HG03378 (cell line): ENCODE data around the gene KCNS1.
"Not testable (repeated sequence)": the region's sequence is repeated elsewhere in the genome, so short reads cannot be mapped to it uniquely, and the experiment has no call there.

Source experiments
- ATAC-seq: cut with Tn5 transposase; IDR thresholded peaks from one replicate; pipeline ENCODE4 v1.9.1; 2021; ENCODE audit warnings: mild to moderate bottlenecking, moderate library complexity; ENCODE audit not compliant: unreplicated experiment

The KCNS1 gene, protein sequence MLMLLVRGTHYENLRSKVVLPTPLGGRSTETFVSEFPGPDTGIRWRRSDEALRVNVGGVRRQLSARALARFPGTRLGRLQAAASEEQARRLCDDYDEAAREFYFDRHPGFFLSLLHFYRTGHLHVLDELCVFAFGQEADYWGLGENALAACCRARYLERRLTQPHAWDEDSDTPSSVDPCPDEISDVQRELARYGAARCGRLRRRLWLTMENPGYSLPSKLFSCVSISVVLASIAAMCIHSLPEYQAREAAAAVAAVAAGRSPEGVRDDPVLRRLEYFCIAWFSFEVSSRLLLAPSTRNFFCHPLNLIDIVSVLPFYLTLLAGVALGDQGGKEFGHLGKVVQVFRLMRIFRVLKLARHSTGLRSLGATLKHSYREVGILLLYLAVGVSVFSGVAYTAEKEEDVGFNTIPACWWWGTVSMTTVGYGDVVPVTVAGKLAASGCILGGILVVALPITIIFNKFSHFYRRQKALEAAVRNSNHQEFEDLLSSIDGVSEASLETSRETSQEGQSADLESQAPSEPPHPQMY

DNA sequence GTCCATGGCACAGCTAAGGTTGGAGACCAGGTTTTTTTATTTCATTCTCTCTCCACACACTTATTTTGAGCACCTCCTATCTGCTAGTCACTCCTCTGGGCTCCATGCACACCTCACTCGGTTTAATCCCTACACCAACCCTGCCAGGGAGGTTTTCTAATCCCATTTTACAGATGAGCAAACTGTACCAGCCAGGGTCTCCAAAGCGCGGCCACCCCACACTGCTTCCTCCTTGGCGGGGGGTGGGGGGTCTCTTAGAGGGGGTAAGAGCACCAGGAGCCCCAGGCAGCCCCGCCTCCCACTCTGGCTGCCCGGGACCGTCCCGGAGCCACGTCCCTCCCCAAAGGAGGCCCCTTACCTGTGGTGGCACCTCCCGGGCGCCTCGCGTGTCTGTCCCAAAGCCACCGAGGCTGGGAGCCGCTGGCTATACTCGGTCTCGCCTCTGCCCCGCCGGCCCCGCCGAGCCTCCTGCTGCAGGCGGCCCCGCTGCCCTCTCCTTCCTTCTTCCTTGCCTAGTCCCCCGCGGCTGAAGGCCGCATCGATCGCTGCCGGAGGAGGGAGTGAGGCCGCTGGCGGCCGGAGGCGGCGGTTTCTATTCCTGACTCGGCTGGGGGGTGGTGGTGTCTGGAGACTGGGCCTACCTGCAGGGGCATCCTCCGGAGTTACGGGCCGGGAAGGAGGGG, at the start of gene KCNS1:
Gene KCNS1, minus strand, starts transcription at position 565 of the 683 bp plus-strand sequence. CDS start 1,891 bp downstream, outside the sequence.
- ATAC-seq: no peak

DNA sequence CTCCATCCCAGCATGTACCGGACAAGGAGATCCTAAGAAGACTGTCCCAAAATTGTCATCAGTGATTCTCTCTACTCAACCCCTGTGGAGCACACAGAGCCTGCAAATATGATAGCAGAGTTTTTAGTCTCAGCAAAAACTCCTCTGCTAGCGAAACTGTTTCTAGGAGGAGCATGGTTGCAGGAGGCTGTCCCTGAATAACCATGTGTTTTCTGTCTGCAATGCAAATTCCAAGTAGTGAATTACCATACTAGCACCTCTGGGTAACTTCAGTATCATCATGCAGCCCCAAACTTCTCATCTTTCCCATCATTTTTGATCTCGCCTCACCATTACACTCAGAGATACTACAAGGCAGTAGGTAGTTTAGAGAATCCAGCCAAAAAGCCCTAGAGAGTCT, 48.1 kb upstream of the KCNS1 start:
- no peak for ATAC-seq

GRCh38 chr20:45140836-45141235, 39.9 kb upstream of the KCNS1 start:
- no peak for ATAC-seq

DNA sequence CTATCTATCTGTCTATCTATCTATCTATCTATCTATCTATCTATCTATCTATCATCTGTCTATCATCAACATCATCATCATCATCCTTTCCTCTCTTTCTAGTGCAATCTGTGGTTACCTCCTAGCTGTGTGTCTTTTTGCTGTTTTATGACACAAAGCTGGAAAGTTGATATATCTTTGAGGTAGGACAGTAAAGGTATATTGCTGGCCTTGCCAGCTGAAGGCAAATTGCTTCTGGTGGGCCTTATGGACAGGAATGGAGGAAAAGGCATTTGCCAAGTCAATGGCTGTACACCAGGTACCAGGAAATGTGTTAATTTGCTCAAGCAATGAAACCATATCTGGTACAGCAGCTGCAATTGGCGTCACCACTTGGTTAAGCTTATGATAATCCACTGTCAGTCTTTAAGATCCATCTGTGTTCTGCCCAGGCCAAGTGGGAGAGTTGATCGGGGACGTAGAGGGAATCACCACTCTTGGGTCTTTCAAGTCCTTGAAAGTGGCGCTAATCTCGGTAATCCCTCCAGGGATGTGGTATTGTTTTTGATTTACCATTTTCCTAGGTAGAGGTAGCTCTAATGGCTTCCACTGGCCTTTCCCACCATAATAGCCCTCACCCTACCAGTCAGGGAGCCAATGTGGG, 38.9 kb upstream of the KCNS1 start:
- not testable (repeated sequence) for ATAC-seq

GRCh38 chr20:45138561-45139300, 37.8 kb upstream of the KCNS1 start:
- no peak for ATAC-seq

DNA sequence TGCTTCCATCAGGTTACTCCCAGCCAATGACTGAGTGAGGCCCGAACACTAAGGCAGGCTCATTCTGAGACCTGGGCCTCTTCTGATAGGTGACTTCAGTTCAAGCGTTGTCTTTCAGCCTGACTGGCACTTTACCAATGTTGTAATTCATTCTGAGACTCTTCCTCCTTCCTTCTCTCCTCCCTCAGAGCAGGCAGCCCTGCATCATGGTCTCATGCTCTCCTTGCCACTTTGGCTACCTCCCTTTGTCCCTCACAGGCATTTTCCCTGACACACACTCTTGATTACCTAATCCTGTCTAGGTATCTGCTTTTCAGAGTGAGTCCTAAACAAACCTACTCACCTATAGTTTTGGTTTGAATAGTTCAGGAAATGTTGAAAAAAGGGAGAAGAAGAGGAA, 36.0 kb upstream of the KCNS1 start:
- no peak for ATAC-seq

- ATAC-seq: no peak
Measured at GRCh38 chr20:45128099-45128498, 27.2 kb upstream of the KCNS1 start.

- no peak for ATAC-seq
Measured at GRCh38 chr20:45124365-45124764, 23.4 kb upstream of the KCNS1 start, which contains the start of gene WFDC12. Gene WFDC12 (minus strand): TSS chr20:45124465. CDS start chr20:45124447, 18 bp downstream.

DNA sequence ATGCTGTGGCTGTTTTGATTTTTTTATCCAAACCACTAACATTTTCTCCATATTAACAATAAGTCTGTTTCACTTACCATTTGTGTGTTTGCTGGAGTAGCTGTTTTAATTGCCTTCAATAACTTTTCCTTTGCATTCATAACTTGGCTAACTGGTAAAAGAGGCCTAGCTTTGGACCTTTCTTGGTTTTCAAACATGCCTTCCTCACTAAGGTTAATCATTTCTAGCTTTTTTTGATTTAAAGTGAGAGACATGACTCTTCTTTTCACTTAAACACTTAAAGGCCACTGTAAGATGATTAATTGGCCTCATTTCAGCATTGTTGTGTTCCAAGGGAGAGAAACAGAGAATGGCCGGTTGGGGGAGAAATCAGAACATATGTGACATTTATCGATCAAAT, 20.5 kb upstream of the KCNS1 start:
- no peak for ATAC-seq

DNA sequence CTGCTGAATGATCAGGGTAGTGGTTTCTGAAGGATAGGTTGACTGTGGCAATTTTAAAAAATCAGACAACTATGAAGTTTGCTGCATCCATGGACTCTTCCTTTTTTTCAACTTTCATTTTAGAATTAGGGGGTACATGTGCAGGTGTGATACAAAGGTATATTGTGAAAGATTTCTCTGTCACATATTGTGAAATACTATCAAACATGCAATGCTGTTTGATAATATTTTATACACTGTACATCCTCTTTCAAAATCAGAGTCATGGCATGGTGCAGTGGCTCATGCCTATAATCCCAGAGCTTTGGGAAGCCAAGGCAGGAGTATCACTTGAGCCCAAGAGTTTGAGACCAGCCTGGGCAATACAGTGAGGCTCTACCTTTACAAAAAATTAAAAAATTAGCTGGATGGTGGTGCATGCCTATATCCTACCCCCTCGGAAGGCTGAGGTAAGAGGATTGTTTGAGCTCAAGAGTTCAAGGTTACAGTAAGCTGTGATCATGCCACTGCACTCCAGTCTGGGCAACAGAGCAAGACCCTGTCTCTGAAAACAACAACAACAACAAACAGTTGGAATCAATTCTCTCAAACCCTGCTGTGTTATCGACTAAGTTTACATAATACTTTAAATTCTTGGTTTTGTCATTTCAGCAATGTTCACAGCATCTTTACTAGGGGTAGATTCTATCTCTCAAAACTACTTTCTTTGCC, 18.8 kb upstream of the KCNS1 start:
- no peak for ATAC-seq

- ATAC-seq: no peak
Measured at GRCh38 chr20:45118028-45118427, 17.1 kb upstream of the KCNS1 start.

DNA sequence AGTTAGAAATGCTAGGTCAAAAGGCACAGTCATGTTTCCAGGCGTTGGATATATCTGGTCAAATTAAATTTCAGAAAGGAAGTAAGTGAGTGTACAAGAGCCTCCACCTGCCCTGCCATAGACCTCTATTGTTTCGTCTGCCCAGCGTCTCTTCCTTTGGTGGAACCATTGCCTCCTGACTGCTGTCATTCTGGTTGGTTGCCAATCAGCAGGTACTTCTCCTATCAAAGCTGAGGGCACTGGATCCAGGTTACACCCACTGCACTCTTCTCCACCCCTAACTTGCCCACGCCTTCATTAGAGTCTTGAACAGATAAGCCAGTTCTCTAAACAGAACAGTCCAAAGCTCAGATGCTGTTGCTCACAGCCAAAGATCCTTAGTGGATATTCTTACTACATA, 16.7 kb upstream of the KCNS1 start:
- ATAC-seq: no peak

DNA sequence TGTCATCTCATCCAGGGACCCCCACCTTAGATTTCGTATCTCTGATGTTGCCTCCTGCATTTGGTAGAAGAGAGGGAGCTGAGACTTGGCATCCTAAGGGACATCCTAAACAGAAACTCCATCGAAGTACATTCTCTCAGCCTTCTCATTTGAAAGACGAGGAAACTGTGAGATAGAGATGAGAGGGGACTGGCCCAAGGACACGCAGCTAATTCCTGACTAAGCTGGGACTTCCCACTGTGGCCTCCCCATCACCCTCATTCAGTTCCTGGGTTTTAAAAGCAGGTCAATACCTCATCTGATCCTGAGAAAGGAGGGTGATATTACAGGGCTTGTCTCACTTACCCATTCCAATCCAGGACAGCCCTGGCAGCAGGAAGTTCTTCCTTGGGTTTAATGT, 14.9 kb upstream of the KCNS1 start:
- no peak for ATAC-seq

GRCh38 chr20:45115386-45115774, 14.5 kb upstream of the KCNS1 start:
- no peak for ATAC-seq

DNA sequence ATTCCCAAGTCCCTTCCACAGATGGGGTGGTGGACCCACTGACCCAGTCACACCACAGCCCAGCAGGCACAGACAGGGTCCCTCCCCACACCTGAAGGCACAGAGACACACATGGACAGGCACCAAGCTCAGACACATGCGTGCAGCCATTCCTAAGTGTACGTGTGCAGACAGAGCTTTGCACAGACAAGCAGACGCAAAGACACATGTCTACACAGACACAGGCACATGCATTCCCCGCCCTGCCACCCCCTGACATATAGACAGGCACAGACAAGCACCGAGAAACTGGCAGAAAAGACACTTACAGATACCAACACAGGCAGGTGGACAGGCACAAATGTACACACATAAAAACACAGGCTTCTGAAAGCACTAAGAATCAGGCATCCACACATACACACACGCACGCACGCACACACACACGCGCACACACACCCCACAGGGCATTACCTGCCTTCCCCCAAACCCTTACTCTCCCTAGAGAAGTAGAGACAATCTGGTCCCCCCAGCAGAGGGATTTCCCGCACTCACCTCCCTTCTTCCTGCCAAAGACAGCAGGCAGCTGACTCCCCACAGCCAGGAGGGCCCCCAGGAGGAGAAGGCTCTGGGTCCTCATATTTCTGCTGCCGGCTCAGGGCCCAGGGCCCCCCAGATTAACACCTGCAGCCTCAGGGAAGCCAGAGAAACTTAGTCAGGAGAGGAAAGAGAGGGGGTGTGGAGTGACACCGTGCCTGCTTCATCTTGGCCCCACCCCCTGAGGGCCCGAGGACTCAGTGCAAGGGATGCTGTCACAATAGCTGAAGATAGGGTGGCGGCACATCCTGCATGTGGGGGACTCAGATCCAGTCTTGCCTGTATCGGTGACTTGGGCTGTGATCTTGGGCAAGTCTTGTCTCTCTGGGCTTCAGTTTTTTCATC, 13.8 kb upstream of the KCNS1 start, which contains the start of gene WFDC5:
Gene WFDC5, minus strand, starts transcription at position 710 of the 921 bp plus-strand sequence. Its CDS starts 91 bp downstream, at position 619.
- ATAC-seq: no peak

- no peak for ATAC-seq
Measured at GRCh38 chr20:45113865-45114264, 12.9 kb upstream of the KCNS1 start.

GRCh38 chr20:45112754-45113153, 11.8 kb upstream of the KCNS1 start:
- no peak for ATAC-seq

DNA sequence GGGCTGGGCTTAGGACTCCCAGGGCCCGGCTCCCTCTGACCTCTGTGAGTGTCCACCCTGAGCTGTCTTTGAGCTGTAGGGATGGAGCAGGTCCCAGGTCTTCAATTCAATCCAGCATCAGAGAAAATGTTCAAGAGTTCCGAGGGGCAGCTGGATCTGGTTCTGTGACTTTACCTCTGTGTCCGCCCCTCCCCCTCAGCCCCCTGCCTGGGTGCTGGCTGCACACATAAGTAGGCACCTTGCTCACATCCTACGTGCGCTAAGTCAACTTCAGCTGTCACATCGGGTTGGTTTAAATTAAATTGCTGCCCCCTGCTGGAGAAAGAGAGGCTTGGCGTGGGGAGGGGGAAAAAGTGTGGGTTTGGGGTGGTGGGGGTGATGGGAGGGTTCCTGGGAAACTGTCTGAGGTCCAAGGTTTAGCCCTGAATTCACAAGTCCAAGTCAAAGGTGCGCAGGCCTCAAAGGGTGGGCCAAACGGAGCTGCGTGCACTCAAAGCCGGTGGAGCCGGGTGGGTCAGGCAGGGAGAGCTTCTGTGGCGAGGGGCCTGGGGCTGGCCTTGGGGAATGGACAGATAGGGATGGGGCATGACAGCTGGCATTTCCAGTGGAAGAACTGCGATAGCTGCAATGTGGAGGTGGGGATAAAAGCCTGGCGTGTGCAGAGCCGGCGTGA, 11.0 kb upstream of the KCNS1 start:
- ATAC-seq: no peak
